IMR-90 (cell line): ENCODE measurements around the gene MTCL1. TPM values are rescaled to one million over a fixed set of nuclear protein-coding genes. Genes with fewer than 3 reads are reported as not detected.

Source experiments
- ATAC-seq: fragments of 200-7000 bp; cut with Tn5 transposase; 2 replicates; pipeline ENCODE4 v1.9.1; 2020; ENCODE audit warnings: low read depth, mild to moderate bottlenecking, moderate library complexity
- BruUV-seq: library from RNA; stranded (reverse); fragments of 400-500 nt; replicated peaks from 2 replicates; lab custom pipeline; 2021; lab: Mats Ljungman, UMichigan
- CTCF ChIA-PET: fragments of 300-600 bp; formaldehyde crosslinking; extraction: SDS; loops from one replicate; lab custom pipeline; 2021; ENCODE audit warnings: antibody characterized with exemption; lab: Yijun Ruan, JAX
- POLR2A ChIA-PET: fragments of 300-600 bp; sonication (Branson Sonifier 250); formaldehyde crosslinking; loops from one replicate; lab custom pipeline; 2022; ENCODE audit warnings: antibody characterized with exemption; ENCODE audit not compliant: unreplicated experiment; lab: Charles Lee
- DNase-seq: peaks from one replicate; pipeline ENCODE4 v3.0.0; 2013
- H2AFZ ChIP-seq: replicated peaks from 2 replicates; pipeline ENCODE3; 2013; ENCODE audit warnings: low read length, mild to moderate bottlenecking; ENCODE audit not compliant: poor library complexity
- H2AK5ac ChIP-seq: 2 replicates; pipeline ENCODE4 v1.6.1; 2013; ENCODE audit warnings: low read depth, low read length, inconsistent platforms
- H2AK9ac ChIP-seq: replicated peaks from 2 replicates; pipeline ENCODE3; 2013; ENCODE audit warnings: mild to moderate bottlenecking, low read depth, low read length, moderate library complexity; ENCODE audit not compliant: poor library complexity
- H2BK120ac ChIP-seq: 2 replicates; pipeline ENCODE4 v1.6.1; 2013; ENCODE audit warnings: low read depth, low read length, inconsistent platforms
- H2BK15ac ChIP-seq: 3 replicates; pipeline ENCODE4 v1.6.1; 2013; ENCODE audit warnings: low read depth, low read length, inconsistent platforms
- H2BK20ac ChIP-seq: 2 replicates; pipeline ENCODE4 v1.6.1; 2013; ENCODE audit warnings: low read depth, mild to moderate bottlenecking, inconsistent platforms, low read length, moderate library complexity
- H2BK5ac ChIP-seq: 2 replicates; pipeline ENCODE4 v1.6.1; 2013; ENCODE audit warnings: mild to moderate bottlenecking, low read depth, low read length, inconsistent platforms; ENCODE audit not compliant: poor library complexity, severe bottlenecking
- H3K14ac ChIP-seq: replicated peaks from 2 replicates; pipeline ENCODE4 v1.6.1; 2013; ENCODE audit warnings: low read depth, low read length, inconsistent platforms
- H3K18ac ChIP-seq: 2 replicates; pipeline ENCODE4 v1.6.1; 2013; ENCODE audit warnings: low read depth, low read length, control low read depth
- H3K23ac ChIP-seq: 2 replicates; pipeline ENCODE4 v1.6.1; 2013; ENCODE audit warnings: low read depth, low read length, inconsistent platforms
- H3K27ac ChIP-seq: 2 replicates; pipeline ENCODE4 v1.5.1; 2013; ENCODE audit warnings: mild to moderate bottlenecking, control low read depth, low read length; ENCODE audit not compliant: insufficient read depth
- H3K27me3 ChIP-seq: 2 replicates; pipeline ENCODE4 v1.6.1; 2013; ENCODE audit warnings: low read length; ENCODE audit not compliant: control insufficient read depth, insufficient read depth
- H3K36me3 ChIP-seq: 2 replicates; pipeline ENCODE4 v1.6.1; 2013; ENCODE audit warnings: low read length, mixed read lengths; ENCODE audit not compliant: control insufficient read depth, insufficient read depth
- H3K4ac ChIP-seq: 2 replicates; pipeline ENCODE4 v1.6.1; 2013; ENCODE audit warnings: low read depth, low read length, inconsistent platforms
- H3K4me1 ChIP-seq: 2 replicates; pipeline ENCODE4 v1.6.1; 2013; ENCODE audit warnings: low read length, mixed read lengths; ENCODE audit not compliant: control insufficient read depth, insufficient read depth
- H3K4me2 ChIP-seq: 2 replicates; pipeline ENCODE4 v1.6.1; 2013; ENCODE audit warnings: low read depth, mild to moderate bottlenecking, control low read depth, low read length, moderate library complexity
- H3K4me3 ChIP-seq: 2 replicates; pipeline ENCODE4 v1.5.1; 2013; ENCODE audit warnings: low read depth, mild to moderate bottlenecking, control low read depth, low read length, moderate library complexity; ENCODE audit not compliant: insufficient read depth
- H3K56ac ChIP-seq: 2 replicates; pipeline ENCODE4 v1.6.1; 2013; ENCODE audit warnings: low read length, inconsistent platforms; ENCODE audit not compliant: insufficient read depth; ENCODE audit errors: extremely low read depth
- H3K79me1 ChIP-seq, 2 experiments: 2 replicates each; pipeline ENCODE4 v1.6.1; 2013; ENCODE audit warnings: low read length in 2 of 2, inconsistent platforms in 1 of 2, low read depth in 1 of 2
- H3K9ac ChIP-seq: 2 replicates; pipeline ENCODE4 v1.6.1; 2013; ENCODE audit warnings: low read depth, low read length, control low read depth
- H3K9me1 ChIP-seq: 2 replicates; pipeline ENCODE4 v1.6.1; 2013; ENCODE audit warnings: low read length, inconsistent platforms; ENCODE audit not compliant: insufficient read depth
- H3K9me3 ChIP-seq: 2 replicates; pipeline ENCODE4 v1.6.1; 2013; ENCODE audit warnings: low read length; ENCODE audit not compliant: control insufficient read depth, insufficient read depth
- H4K20me1 ChIP-seq: 2 replicates; pipeline ENCODE4 v1.6.1; 2013; ENCODE audit warnings: low read length, inconsistent platforms; ENCODE audit not compliant: insufficient read depth
- H4K5ac ChIP-seq: 2 replicates; pipeline ENCODE4 v1.6.1; 2013; ENCODE audit warnings: mild to moderate bottlenecking, low read depth, low read length, control low read depth
- H4K8ac ChIP-seq, 2 experiments: 2 replicates each; pipeline ENCODE4 v1.6.1; 2013; ENCODE audit warnings: low read depth in 2 of 2, low read length in 2 of 2, control low read depth in 1 of 2, inconsistent platforms in 1 of 2
- H4K91ac ChIP-seq: 2 replicates; pipeline ENCODE4 v1.6.1; 2013; ENCODE audit warnings: low read depth, low read length, inconsistent platforms; ENCODE audit not compliant: insufficient read depth
- BHLHE40 ChIP-seq: fragments of 150-350 bp; IDR thresholded peaks from 2 replicates; pipeline ENCODE4 v1.6.1; 2016; ENCODE audit warnings: mild to moderate bottlenecking, low read depth, low read length
- CEBPB ChIP-seq: IDR thresholded peaks from 2 replicates; pipeline ENCODE4 v1.6.1; 2012; ENCODE audit warnings: low read depth, low read length, improper control_type of control experiment
- CHD1 ChIP-seq: IDR thresholded peaks from 2 replicates; pipeline ENCODE4 v1.6.1; 2012; ENCODE audit warnings: low read depth, low read length, improper control_type of control experiment
- CTCF ChIP-seq: conservative IDR thresholded peaks from 2 replicates; pipeline ENCODE4 v1.5.1; 2012; ENCODE audit warnings: mild to moderate bottlenecking, low read depth, low read length, improper control_type of control experiment
- ELK1 ChIP-seq: fragments of 150-350 bp; IDR thresholded peaks from 2 replicates; pipeline ENCODE4 v1.6.1; 2016; ENCODE audit warnings: low read depth, mild to moderate bottlenecking, low read length, moderate library complexity, borderline replicate concordance
- FOS ChIP-seq: fragments of 150-350 bp; IDR thresholded peaks from 2 replicates; pipeline ENCODE4 v1.6.1; 2016; ENCODE audit warnings: low read depth, low read length
- MAFK ChIP-seq: IDR thresholded peaks from 2 replicates; pipeline ENCODE4 v1.6.1; 2012; ENCODE audit warnings: low read depth, low read length, improper control_type of control experiment
- MAZ ChIP-seq: IDR thresholded peaks from 2 replicates; pipeline ENCODE4 v1.6.1; 2012; ENCODE audit warnings: low read depth, mild to moderate bottlenecking, low read length, improper control_type of control experiment, moderate library complexity, borderline replicate concordance
- MXI1 ChIP-seq: IDR thresholded peaks from 2 replicates; pipeline ENCODE4 v1.6.1; 2012; ENCODE audit warnings: low read depth, mild to moderate bottlenecking, low read length, moderate library complexity, borderline replicate concordance
- NFE2L2 ChIP-seq: fragments of 150-350 bp; IDR thresholded peaks from 2 replicates; pipeline ENCODE4 v1.6.1; 2016; ENCODE audit warnings: low read depth, mild to moderate bottlenecking, low read length
- POLR2A ChIP-seq: IDR thresholded peaks from 2 replicates; pipeline ENCODE4 v1.6.1; 2012; ENCODE audit warnings: mild to moderate bottlenecking, low read depth, low read length
- RAD21 ChIP-seq: IDR thresholded peaks from 2 replicates; pipeline ENCODE4 v1.6.1; 2012; ENCODE audit warnings: low read length, improper control_type of control experiment
- RCOR1 ChIP-seq: IDR thresholded peaks from 2 replicates; pipeline ENCODE4 v1.6.1; 2012; ENCODE audit warnings: mild to moderate bottlenecking, low read length, improper control_type of control experiment; ENCODE audit not compliant: insufficient replicate concordance
- RFX5 ChIP-seq: IDR thresholded peaks from 2 replicates; pipeline ENCODE4 v1.8.0; 2012; ENCODE audit warnings: low read depth, mild to moderate bottlenecking, low read length, moderate library complexity
- SMC3 ChIP-seq: fragments of 150-350 bp; IDR thresholded peaks from 2 replicates; pipeline ENCODE4 v1.6.1; 2016; ENCODE audit warnings: low read depth, mild to moderate bottlenecking, antibody characterized with exemption, low read length, moderate library complexity
- USF2 ChIP-seq: fragments of 150-350 bp; IDR thresholded peaks from 2 replicates; pipeline ENCODE4 v1.6.1; 2017; ENCODE audit warnings: mild to moderate bottlenecking, antibody characterized with exemption, low read length, low read depth
- WGBS, 2 experiments: methylation state at CpG; one replicate each; pipeline versions ENCODE4 v1.1.5 to v1.1.7; 2013; ENCODE audit warnings: missing lambda C conversion rate in 2 of 2; ENCODE audit not compliant: insufficient read length in 1 of 2; ENCODE audit errors: extremely low coverage in 2 of 2; 5-methylcytosine and 5-hydroxymethylcytosine counted together
- dilution Hi-C: fragments of 300-500 bp; cut with HindIII; formaldehyde crosslinking; loops from one replicate; pipeline ENCODE4 v1.14.3; 2018; ENCODE audit warnings: low sequenced_read_pairs; ENCODE audit not compliant: unreplicated experiment
- in situ Hi-C: fragments of 300-500 bp; cut with MboI; formaldehyde crosslinking; loops from 3 replicates; pipeline ENCODE4 v1.14.3; 2019; ENCODE audit warnings: low sequenced_read_pairs, inconsistent platforms, mixed read lengths
- intact Hi-C: fragments of 100-400 bp; cut with micrococcal nuclease; formaldehyde crosslinking; loops from 2 replicates; pipeline ENCODE4 v1.10.0; 2022
- polyA plus RNA-seq, 3 experiments: library from polyadenylated mRNA; depleted of rRNA; stranded (reverse); fragments of >200 nt; gene quantifications; 2 replicates each; pipeline ENCODE4 v1.2.3, GENCODE V29; 2012; ENCODE audit warnings: low replicate concordance in 1 of 3
- total RNA-seq: library from RNA; depleted of rRNA; stranded (reverse); fragments of >200 nt; gene quantifications from 2 replicates; pipeline ENCODE4 v1.2.3, GENCODE V29; 2012

The MTCL1 gene
- total and polyA plus RNA-seq, 2 of the 4 experiments (the other 2 are of a cell fraction): 29.0 to 45.3 TPM

GRCh38 chr18:8869696-8870095 is 164.3 kb downstream of the MTCL1 start:
- ChIA-PET POLR2A (no interaction called here), CTCF (interaction anchor here (0.6 kb wide), 1 partner anchor 1023 kb away, joined by 4 read pairs; no protein-coding TSS in a partner anchor)
- TF ChIP-seq CHD1 (no peak), SMC3 (no peak), FOS (no peak), CTCF (no peak), RAD21 (no peak), RFX5 (no peak), MAFK (no peak), RCOR1 (no peak), USF2 (no peak), POLR2A (no peak), NFE2L2 (no peak), CEBPB (no peak), BHLHE40 (no peak), MXI1 (no peak), ELK1 (no peak), MAZ (no peak)
- no peak overlapping the region for H3K18ac ChIP-seq
- H3K23ac ChIP-seq: no peak overlapping the region
- H2AK5ac ChIP-seq: 0 out of 2 replicates have a peak overlapping the region, but pooled peaks have one; percentile 1
- no peak overlapping the region for H3K56ac ChIP-seq
- H2BK15ac ChIP-seq: no peak overlapping the region
- no peak overlapping the region for H4K91ac ChIP-seq
- no peak overlapping the region for H4K8ac ChIP-seq
- no peaks in the 10 kb centered on the region; the same call in 1 of the 2 replicates for H3K27me3 ChIP-seq
- BruUV-seq: no TSS peak
- H2AK9ac ChIP-seq: no peak overlapping the region
- no peak overlapping the region for H3K9ac ChIP-seq
- no peak overlapping the region for H3K27ac ChIP-seq
- H2BK5ac ChIP-seq: no peak overlapping the region
- no peak overlapping the region for H2BK120ac ChIP-seq
- H3K36me3 ChIP-seq: no peaks in the 10 kb centered on the region
- no peak overlapping the region for H3K14ac ChIP-seq
- no peak overlapping the region for H3K4ac ChIP-seq
- no peaks in the 10 kb centered on the region for H3K79me1 ChIP-seq
- dilution Hi-C loops (no loop called here), in situ Hi-C loops (no loop called here), intact Hi-C loops (no loop called here)
- ATAC-seq (no peak), DNase-seq (no peak)
- no peak overlapping the region for H4K5ac ChIP-seq
- H3K4me1 ChIP-seq: no peaks in the 10 kb centered on the region
- WGBS, 2 experiments: 100% methylated on average over 1 of the region's 5 CpGs; no CpG with 5 or more reads in 1 of the 2 experiments
- peak overlapping the region; percentile 19 for H2AFZ ChIP-seq
- no peak overlapping the region for H3K4me2 ChIP-seq
- H2BK20ac ChIP-seq: no peak overlapping the region
- no peaks in the 10 kb centered on the region for H3K9me3 ChIP-seq
- H4K20me1 ChIP-seq: no peaks in the 10 kb centered on the region
- 0 out of 2 replicates have a peak, but pooled peaks cover 6% of the 10 kb centered on the region for H3K9me1 ChIP-seq
- no peak overlapping the region for H3K4me3 ChIP-seq
